Measurements from ENCODE around the gene ADGRG1.
A peak's percentile ranks its signal among the peaks of the same experiment; 100 is the strongest.

The ADGRG1 gene

GRCh38 chr16:57600952-57601580 is 27.4 kb upstream of the ADGRG1 start:
- H3K9ac ChIP-seq: peak overlapping the region in 5 of 11 experiments; percentile 8 to 45 (median 41); a peak in 3 of 22 replicates
- no peaks in the 10 kb centered on the region for H3K27me3 ChIP-seq
- peaks cover 13 to 64% (median 61%) of the 10 kb centered on the region in 10 experiments for H3K4me1 ChIP-seq
- H3K4me3 ChIP-seq: no peak overlapping the region
- no peaks in the 10 kb centered on the region for H3K36me3 ChIP-seq
- no peaks in the 10 kb centered on the region for H4K20me1 ChIP-seq
- H3K4me2 ChIP-seq: peak overlapping the region; percentile 46 to 94 (median 76); a peak in 20 of 22 replicates
- H3K27ac ChIP-seq: peak overlapping the region in 8 of 11 experiments; percentile 8 to 60 (median 46); a peak in 14 of 22 replicates
- H3K9me3 ChIP-seq (replicated peaks in 1 of 11): peaks cover 11 to 30% (median 27%) of the 10 kb centered on the region in 11 experiments; a peak in 20 of 22 replicates
- TF ChIP-seq Cebpa-rat (IDR thresholded peaks at IDR 0.05): no peak

- Histone ChIP-seq H3K4me1 (peaks cover 21 to 73% (median 70%) of the 10 kb centered on the region in 10 experiments), H3K9ac (peak overlapping the region in 6 of 11 experiments; percentile 3 to 45 (median 27); a peak in 8 of 22 replicates), H3K9me3 (replicated peaks in 1 of 11) (peaks cover 7 to 23% (median 19%) of the 10 kb centered on the region in 11 experiments; a peak in 17 of 22 replicates), H3K27ac (peak overlapping the region in 9 of 11 experiments; percentile 16 to 60 (median 45); a peak in 18 of 22 replicates), H3K36me3 (no peaks in the 10 kb centered on the region), H4K20me1 (no peaks in the 10 kb centered on the region), H3K4me3 (peak overlapping the region in 1 of 10 experiments; percentile 17; a peak in 1 of 20 replicates), H3K4me2 (peak overlapping the region; percentile 46 to 94 (median 76)), H3K27me3 (no peaks in the 10 kb centered on the region)
- no peak for TF ChIP-seq Cebpa-rat (IDR thresholded peaks at IDR 0.05)
Observed at GRCh38 chr16:57601801-57602478, 26.5 kb upstream of the ADGRG1 start.

GRCh38 chr16:57603115-57604024 is 25.1 kb upstream of the ADGRG1 start:
- no peak overlapping the region for H3K27ac ChIP-seq
- H3K36me3 ChIP-seq: no peaks in the 10 kb centered on the region
- H3K9ac ChIP-seq: 0 out of 22 replicates have a peak overlapping the region, but pooled peaks of 1 of the 11 experiments have one; percentile 4
- peaks cover 21 to 87% (median 84%) of the 10 kb centered on the region in 10 experiments for H3K4me1 ChIP-seq
- no peaks in the 10 kb centered on the region for H4K20me1 ChIP-seq
- no peaks in the 10 kb centered on the region for H3K27me3 ChIP-seq
- TF ChIP-seq Cebpa-rat (IDR thresholded peaks at IDR 0.05): no peak
- H3K9me3 ChIP-seq (replicated peaks in 1 of 11): peaks cover 0 to 12% (median 6%) of the 10 kb centered on the region in 11 experiments; a peak in 13 of 22 replicates
- H3K4me3 ChIP-seq: no peak overlapping the region
- H3K4me2 ChIP-seq: peak overlapping the region in 8 of 11 experiments; percentile 36 to 94 (median 86); a peak in 18 of 22 replicates

- Histone ChIP-seq H3K4me1 (peaks cover 23 to 95% (median 92%) of the 10 kb centered on the region in 10 experiments), H3K4me3 (no peak overlapping the region), H3K4me2 (peak overlapping the region in 4 of 11 experiments; percentile 87 to 94 (median 88); a peak in 10 of 22 replicates), H4K20me1 (no peaks in the 10 kb centered on the region), H3K36me3 (no peaks in the 10 kb centered on the region), H3K9ac (no peak overlapping the region), H3K9me3 (replicated peaks in 1 of 11) (peaks cover 0 to 4% (median 0%) of the 10 kb centered on the region in 11 experiments; a peak in 4 of 22 replicates), H3K27ac (no peak overlapping the region), H3K27me3 (no peaks in the 10 kb centered on the region)
- no peak for TF ChIP-seq Cebpa-rat (IDR thresholded peaks at IDR 0.05)
Observed at GRCh38 chr16:57604177-57604576, 24.3 kb upstream of the ADGRG1 start.

GRCh38 chr16:57606147-57606846 is 22.1 kb upstream of the ADGRG1 start:
- H3K27me3 ChIP-seq: no peaks in the 10 kb centered on the region; a peak in 1 of 22 replicates
- no peaks in the 10 kb centered on the region for H3K9me3 ChIP-seq (replicated peaks in 1 of 11)
- no peak for TF ChIP-seq Cebpa-rat (IDR thresholded peaks at IDR 0.05)
- peak overlapping the region; percentile 5 to 94 (median 79) for H3K4me2 ChIP-seq
- H3K4me1 ChIP-seq: peaks cover 27 to 100% (median 96%) of the 10 kb centered on the region in 10 experiments
- peak overlapping the region in 8 of 11 experiments; percentile 22 to 57 (median 52); a peak in 12 of 22 replicates for H3K27ac ChIP-seq
- H3K36me3 ChIP-seq: no peaks in the 10 kb centered on the region
- no peaks in the 10 kb centered on the region for H4K20me1 ChIP-seq
- H3K9ac ChIP-seq: peak overlapping the region in 5 of 11 experiments; percentile 15 to 64 (median 50); a peak in 8 of 22 replicates
- H3K4me3 ChIP-seq: peak overlapping the region in 2 of 10 experiments; percentile 30 to 40; a peak in 3 of 20 replicates

- H3K9ac ChIP-seq: peak overlapping the region in 5 of 11 experiments; percentile 15 to 64 (median 50); a peak in 8 of 22 replicates
- peak overlapping the region; percentile 5 to 94 (median 79) for H3K4me2 ChIP-seq
- no peaks in the 10 kb centered on the region for H3K9me3 ChIP-seq (replicated peaks in 1 of 11)
- peak overlapping the region in 8 of 11 experiments; percentile 22 to 57 (median 52); a peak in 13 of 22 replicates for H3K27ac ChIP-seq
- peaks cover 20 to 96% (median 89%) of the 10 kb centered on the region in 10 experiments for H3K4me1 ChIP-seq
- H3K27me3 ChIP-seq: no peaks in the 10 kb centered on the region; a peak in 1 of 22 replicates
- no peak for TF ChIP-seq Cebpa-rat (IDR thresholded peaks at IDR 0.05)
- H3K4me3 ChIP-seq: peak overlapping the region in 2 of 10 experiments; percentile 30 to 40; a peak in 3 of 20 replicates
- H3K36me3 ChIP-seq: no peaks in the 10 kb centered on the region
- H4K20me1 ChIP-seq: no peaks in the 10 kb centered on the region
Observed at GRCh38 chr16:57606847-57607501, 21.5 kb upstream of the ADGRG1 start.

GRCh38 chr16:57607676-57608461 is 20.6 kb upstream of the ADGRG1 start:
- Histone ChIP-seq H3K36me3 (no peaks in the 10 kb centered on the region), H3K4me2 (peak overlapping the region in 9 of 11 experiments; percentile 74 to 94 (median 81); a peak in 18 of 22 replicates), H3K4me3 (no peak overlapping the region), H3K4me1 (peaks cover 15 to 87% (median 80%) of the 10 kb centered on the region in 10 experiments), H3K27ac (peak overlapping the region in 6 of 11 experiments; percentile 7 to 57 (median 28); a peak in 5 of 22 replicates), H3K9ac (peak overlapping the region in 3 of 11 experiments; percentile 7 to 38 (median 25); a peak in 4 of 22 replicates), H3K9me3 (replicated peaks in 1 of 11) (no peaks in the 10 kb centered on the region), H3K27me3 (no peaks in the 10 kb centered on the region; a peak in 1 of 22 replicates), H4K20me1 (no peaks in the 10 kb centered on the region)
- no peak for TF ChIP-seq Cebpa-rat (IDR thresholded peaks at IDR 0.05)
